Measurements from ENCODE around the gene MMP3.

Gene MMP3

GRCh38 chr11:102843489-102843888 is at the start of gene MMP3:
Gene MMP3 (minus strand): TSS chr11:102843609. CDS start chr11:102843546, 63 bp downstream.
- no peaks in the 10 kb centered on the region for H3K27me3 ChIP-seq (replicated peaks)
- no peak within 1 kb of the TSS for H3K27ac ChIP-seq
- no peak within 1 kb of the TSS for H3K4me3 ChIP-seq (ENCODE audit: low read depth, low read length)
- no peak for DNase-seq
- in situ Hi-C loops (cut with HindIII; ENCODE audit: low pct_ligation_motif_present, low sequenced_read_pairs), result no loop called here
- no peaks in the 10 kb centered on the region for H3K36me3 ChIP-seq (replicated peaks)
- no peak for TF ChIP-seq CTCF (IDR thresholded peaks at IDR 0.05; ENCODE audit: low read depth, low read length, missing control alignments)

- H3K27me3 ChIP-seq (replicated peaks), result no peaks in the 10 kb centered on the region
- in situ Hi-C loops (cut with HindIII; ENCODE audit: low pct_ligation_motif_present, low sequenced_read_pairs), result no loop called here
- H3K36me3 ChIP-seq (replicated peaks), result no peaks in the 10 kb centered on the region
- no peak overlapping the region for H3K4me3 ChIP-seq (ENCODE audit: low read depth, low read length)
- DNase-seq, result no peak
- TF ChIP-seq CTCF (IDR thresholded peaks at IDR 0.05; ENCODE audit: low read depth, low read length, missing control alignments), result peak; percentile 6
- H3K27ac ChIP-seq, result no peak overlapping the region
These were observed 48.3 kb upstream of the MMP3 start for GRCh38 chr11:102891736-102892135.

- no peak overlapping the region for H3K27ac ChIP-seq
- DNase-seq, result no peak
These were observed 43.6 kb upstream of the MMP3 start for GRCh38 chr11:102886999-102887398.

GRCh38 chr11:102883141-102883540 is 39.7 kb upstream of the MMP3 start:
- in situ Hi-C loops (cut with HindIII; ENCODE audit: low pct_ligation_motif_present, low sequenced_read_pairs), result no loop called here
- Histone ChIP-seq H3K27me3 (replicated peaks) (no peaks in the 10 kb centered on the region), H3K27ac (peak overlapping the region; percentile 7), H3K4me3 (ENCODE audit: low read depth, low read length) (no peak overlapping the region), H3K36me3 (replicated peaks) (no peaks in the 10 kb centered on the region)
- DNase-seq, result no peak
- no peak for TF ChIP-seq CTCF (IDR thresholded peaks at IDR 0.05; ENCODE audit: low read depth, low read length, missing control alignments)

More at GRCh38 chr11:102886999-102887398, 43.6 kb upstream of the MMP3 start:
- TF ChIP-seq CTCF (IDR thresholded peaks at IDR 0.05; ENCODE audit: low read depth, low read length, missing control alignments), result no peak
- H3K36me3 ChIP-seq (replicated peaks), result no peaks in the 10 kb centered on the region
- no peak overlapping the region for H3K4me3 ChIP-seq (ENCODE audit: low read depth, low read length)
- in situ Hi-C loops (cut with HindIII; ENCODE audit: low pct_ligation_motif_present, low sequenced_read_pairs), result no loop called here
- H3K27me3 ChIP-seq (replicated peaks), result no peaks in the 10 kb centered on the region

GRCh38 chr11:102882389-102883024 is 39.1 kb upstream of the MMP3 start:
- H3K27me3 ChIP-seq (replicated peaks), result no peaks in the 10 kb centered on the region
- no peak overlapping the region for H3K4me3 ChIP-seq (ENCODE audit: low read depth, low read length)
- peak overlapping the region; percentile 17 for H3K27ac ChIP-seq
- DNase-seq, result peak; percentile 81
- in situ Hi-C loops (cut with HindIII; ENCODE audit: low pct_ligation_motif_present, low sequenced_read_pairs), result no loop called here
- H3K36me3 ChIP-seq (replicated peaks), result no peaks in the 10 kb centered on the region
- TF ChIP-seq CTCF (IDR thresholded peaks at IDR 0.05; ENCODE audit: low read depth, low read length, missing control alignments), result no peak

GRCh38 chr11:102879801-102880200 is 36.4 kb upstream of the MMP3 start:
- TF ChIP-seq CTCF (IDR thresholded peaks at IDR 0.05; ENCODE audit: low read depth, low read length, missing control alignments), result no peak
- Histone ChIP-seq H3K27ac (no peak overlapping the region), H3K27me3 (replicated peaks) (no peaks in the 10 kb centered on the region), H3K36me3 (replicated peaks) (no peaks in the 10 kb centered on the region), H3K4me3 (ENCODE audit: low read depth, low read length) (no peak overlapping the region)
- DNase-seq, result no peak
- in situ Hi-C loops (cut with HindIII; ENCODE audit: low pct_ligation_motif_present, low sequenced_read_pairs), result no loop called here

Data from brain microvascular endothelial cell (primary cell).